SK-N-SH treated with all-trans-retinoic acid at 6 μM for 48 hours (cell line): Measurements from ENCODE around the gene SLC6A18.

Experiments
- ATAC-seq: fragments of 200-7000 bp; cut with Tn5 transposase; 3 replicates; pipeline ENCODE4 v1.9.1; 2020; ENCODE audit warnings: mild to moderate bottlenecking, moderate library complexity
- ARNTL ChIP-seq: fragments of 450-650 bp; formaldehyde crosslinking; IDR thresholded peaks from 2 replicates; pipeline ENCODE4 v1.5.0; 2020; ENCODE audit warnings: low read depth, mild to moderate bottlenecking, moderate library complexity, borderline replicate concordance
- BACH2 ChIP-seq: fragments of 250-450 bp; sonication (Bioruptor Pico); IDR thresholded peaks from 2 replicates; pipeline ENCODE4 v1.9.0; 2021; ENCODE audit warnings: mild to moderate bottlenecking, borderline replicate concordance
- CSDC2 ChIP-seq: fragments of 250-450 bp; sonication (Bioruptor Pico); IDR thresholded peaks from 2 replicates; pipeline ENCODE4 v1.5.0; 2020; ENCODE audit warnings: mild to moderate bottlenecking, moderate library complexity
- ESRRG ChIP-seq: fragments of 250-450 bp; sonication (Bioruptor Pico); IDR thresholded peaks from 2 replicates; pipeline ENCODE4 v1.6.1; 2021; ENCODE audit warnings: mild to moderate bottlenecking
- GLIS3 ChIP-seq: fragments of 250-450 bp; sonication (Bioruptor Pico); IDR thresholded peaks from 2 replicates; pipeline ENCODE4 v1.5.0; 2020; ENCODE audit warnings: mild to moderate bottlenecking, moderate library complexity
- ISL1 ChIP-seq: fragments of 250-450 bp; sonication (Bioruptor Pico); IDR thresholded peaks from 2 replicates; pipeline ENCODE4 v2.1.2; 2022; ENCODE audit warnings: mild to moderate bottlenecking, moderate library complexity
- OSR1 ChIP-seq: fragments of 250-450 bp; sonication (Bioruptor Pico); IDR thresholded peaks from 2 replicates; pipeline ENCODE4 v1.8.0; 2022; ENCODE audit warnings: moderate library complexity, mild to moderate bottlenecking, inconsistent platforms
- PPARA ChIP-seq: fragments of 250-450 bp; sonication (Bioruptor Pico); IDR thresholded peaks from 2 replicates; pipeline ENCODE4 v1.5.0; 2020; ENCODE audit warnings: mild to moderate bottlenecking, borderline replicate concordance
- RARB ChIP-seq: fragments of 250-450 bp; sonication (Bioruptor Pico); IDR thresholded peaks from 2 replicates; pipeline ENCODE4 v1.8.0; 2021; ENCODE audit warnings: mild to moderate bottlenecking, moderate library complexity
- TCF4 ChIP-seq: fragments of 250-450 bp; sonication (Bioruptor Pico); IDR thresholded peaks from 2 replicates; pipeline ENCODE4 v1.8.0; 2021; ENCODE audit warnings: mild to moderate bottlenecking, moderate library complexity, borderline replicate concordance
- TOX ChIP-seq: fragments of 250-450 bp; sonication (Bioruptor Pico); IDR thresholded peaks from 2 replicates; pipeline ENCODE4 v1.8.0; 2021; ENCODE audit warnings: mild to moderate bottlenecking, moderate library complexity, borderline replicate concordance
- ZC3H10 ChIP-seq: fragments of 250-450 bp; sonication (Bioruptor Pico); IDR thresholded peaks from 2 replicates; pipeline ENCODE4 v1.5.1; 2021; ENCODE audit warnings: mild to moderate bottlenecking, moderate library complexity
- ZFP3 ChIP-seq: fragments of 250-450 bp; sonication (Bioruptor Pico); IDR thresholded peaks from 2 replicates; pipeline ENCODE4 v1.5.0; 2020; ENCODE audit warnings: mild to moderate bottlenecking, moderate library complexity
- ZFP30 ChIP-seq: fragments of 450-650 bp; formaldehyde crosslinking; IDR thresholded peaks from 2 replicates; pipeline ENCODE4 v1.5.0; 2022; ENCODE audit warnings: mild to moderate bottlenecking, moderate library complexity
- ZNF565 ChIP-seq: fragments of 450-650 bp; formaldehyde crosslinking; conservative IDR thresholded peaks from 2 replicates; pipeline ENCODE4 v1.5.0; 2020; ENCODE audit warnings: low read depth, mild to moderate bottlenecking, moderate library complexity
- ZNF70 ChIP-seq: fragments of 450-650 bp; formaldehyde crosslinking; IDR thresholded peaks from 2 replicates; pipeline ENCODE4 v1.5.0; 2020; ENCODE audit warnings: mild to moderate bottlenecking, moderate library complexity
- ZNF8 ChIP-seq: fragments of 450-650 bp; formaldehyde crosslinking; IDR thresholded peaks from 2 replicates; pipeline ENCODE4 v1.5.0; 2020; ENCODE audit warnings: mild to moderate bottlenecking, moderate library complexity
- TF ChIP-seq, protein P1 (sequence below): fragments of 250-450 bp; sonication (Bioruptor Pico); IDR thresholded peaks from 2 replicates; pipeline ENCODE4 v1.5.1; 2021; ENCODE audit warnings: mild to moderate bottlenecking, moderate library complexity
- TF ChIP-seq, protein P2 (sequence below): fragments of 250-450 bp; sonication (Bioruptor Pico); IDR thresholded peaks from 2 replicates; pipeline ENCODE4 v1.5.1; 2020; ENCODE audit warnings: low read depth, mild to moderate bottlenecking, moderate library complexity
- TF ChIP-seq, protein P3 (sequence below): fragments of 250-450 bp; sonication (Bioruptor Pico); IDR thresholded peaks from 2 replicates; pipeline ENCODE4 v1.8.0; 2020; ENCODE audit warnings: mild to moderate bottlenecking, moderate library complexity, borderline replicate concordance
- TF ChIP-seq, protein P4 (sequence below): fragments of 250-450 bp; sonication (Bioruptor Pico); IDR thresholded peaks from 2 replicates; pipeline ENCODE4 v1.5.0; 2020; ENCODE audit warnings: mild to moderate bottlenecking, moderate library complexity
- TF ChIP-seq, protein P5 (sequence below): fragments of 250-450 bp; sonication (Bioruptor Pico); IDR thresholded peaks from 2 replicates; pipeline ENCODE4 v1.8.0; 2021; ENCODE audit warnings: low read depth, mild to moderate bottlenecking, moderate library complexity, borderline replicate concordance

Gene SLC6A18

DNA sequence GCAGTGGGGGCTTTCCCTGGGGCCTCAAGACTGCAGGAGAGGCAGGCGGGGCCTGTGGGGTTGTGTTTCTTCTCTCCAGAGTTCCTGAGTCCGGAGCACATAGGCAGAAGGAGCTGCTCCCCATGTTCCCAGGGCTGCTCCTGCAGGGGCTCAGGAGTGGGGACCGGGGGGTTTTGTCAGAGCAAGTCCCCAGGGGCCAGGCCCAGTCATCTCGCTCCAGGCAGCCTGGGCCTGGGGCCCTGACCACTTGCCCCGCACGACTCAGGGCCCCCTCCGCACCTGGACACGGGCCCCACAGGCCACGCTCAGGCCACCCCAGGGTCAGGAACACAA lies 45.8 kb upstream of the SLC6A18 start:
- no peak for ATAC-seq
- TF ChIP-seq, protein P1, sequence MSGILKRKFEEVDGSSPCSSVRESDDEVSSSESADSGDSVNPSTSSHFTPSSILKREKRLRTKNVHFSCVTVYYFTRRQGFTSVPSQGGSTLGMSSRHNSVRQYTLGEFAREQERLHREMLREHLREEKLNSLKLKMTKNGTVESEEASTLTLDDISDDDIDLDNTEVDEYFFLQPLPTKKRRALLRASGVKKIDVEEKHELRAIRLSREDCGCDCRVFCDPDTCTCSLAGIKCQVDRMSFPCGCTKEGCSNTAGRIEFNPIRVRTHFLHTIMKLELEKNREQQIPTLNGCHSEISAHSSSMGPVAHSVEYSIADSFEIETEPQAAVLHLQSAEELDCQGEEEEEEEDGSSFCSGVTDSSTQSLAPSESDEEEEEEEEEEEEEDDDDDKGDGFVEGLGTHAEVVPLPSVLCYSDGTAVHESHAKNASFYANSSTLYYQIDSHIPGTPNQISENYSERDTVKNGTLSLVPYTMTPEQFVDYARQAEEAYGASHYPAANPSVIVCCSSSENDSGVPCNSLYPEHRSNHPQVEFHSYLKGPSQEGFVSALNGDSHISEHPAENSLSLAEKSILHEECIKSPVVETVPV (CRISPR knock-in tag), result no peak
- TF ChIP-seq ZFP30 (CRISPR knock-in tag) (no peak), PPARA (no peak), ZNF565 (no peak), ZNF70 (CRISPR knock-in tag) (no peak), CSDC2 (no peak), TCF4 (CRISPR knock-in tag) (no peak), OSR1 (CRISPR knock-in tag) (no peak), ZFP3 (no peak), ZC3H10 (no peak), GLIS3 (CRISPR knock-in tag) (no peak), ISL1 (CRISPR knock-in tag) (no peak), ESRRG (CRISPR knock-in tag) (no peak), ARNTL (CRISPR knock-in tag) (no peak), RARB (CRISPR knock-in tag) (no peak)
- TF ChIP-seq, protein P2, sequence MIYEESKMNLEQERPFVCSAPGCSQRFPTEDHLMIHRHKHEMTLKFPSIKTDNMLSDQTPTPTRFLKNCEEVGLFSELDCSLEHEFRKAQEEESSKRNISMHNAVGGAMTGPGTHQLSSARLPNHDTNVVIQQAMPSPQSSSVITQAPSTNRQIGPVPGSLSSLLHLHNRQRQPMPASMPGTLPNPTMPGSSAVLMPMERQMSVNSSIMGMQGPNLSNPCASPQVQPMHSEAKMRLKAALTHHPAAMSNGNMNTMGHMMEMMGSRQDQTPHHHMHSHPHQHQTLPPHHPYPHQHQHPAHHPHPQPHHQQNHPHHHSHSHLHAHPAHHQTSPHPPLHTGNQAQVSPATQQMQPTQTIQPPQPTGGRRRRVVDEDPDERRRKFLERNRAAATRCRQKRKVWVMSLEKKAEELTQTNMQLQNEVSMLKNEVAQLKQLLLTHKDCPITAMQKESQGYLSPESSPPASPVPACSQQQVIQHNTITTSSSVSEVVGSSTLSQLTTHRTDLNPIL, result no peak
- TF ChIP-seq, protein P3, sequence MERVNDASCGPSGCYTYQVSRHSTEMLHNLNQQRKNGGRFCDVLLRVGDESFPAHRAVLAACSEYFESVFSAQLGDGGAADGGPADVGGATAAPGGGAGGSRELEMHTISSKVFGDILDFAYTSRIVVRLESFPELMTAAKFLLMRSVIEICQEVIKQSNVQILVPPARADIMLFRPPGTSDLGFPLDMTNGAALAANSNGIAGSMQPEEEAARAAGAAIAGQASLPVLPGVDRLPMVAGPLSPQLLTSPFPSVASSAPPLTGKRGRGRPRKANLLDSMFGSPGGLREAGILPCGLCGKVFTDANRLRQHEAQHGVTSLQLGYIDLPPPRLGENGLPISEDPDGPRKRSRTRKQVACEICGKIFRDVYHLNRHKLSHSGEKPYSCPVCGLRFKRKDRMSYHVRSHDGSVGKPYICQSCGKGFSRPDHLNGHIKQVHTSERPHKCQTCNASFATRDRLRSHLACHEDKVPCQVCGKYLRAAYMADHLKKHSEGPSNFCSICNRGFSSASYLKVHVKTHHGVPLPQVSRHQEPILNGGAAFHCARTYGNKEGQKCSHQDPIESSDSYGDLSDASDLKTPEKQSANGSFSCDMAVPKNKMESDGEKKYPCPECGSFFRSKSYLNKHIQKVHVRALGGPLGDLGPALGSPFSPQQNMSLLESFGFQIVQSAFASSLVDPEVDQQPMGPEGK, result no peak
- TF ChIP-seq, protein P4, sequence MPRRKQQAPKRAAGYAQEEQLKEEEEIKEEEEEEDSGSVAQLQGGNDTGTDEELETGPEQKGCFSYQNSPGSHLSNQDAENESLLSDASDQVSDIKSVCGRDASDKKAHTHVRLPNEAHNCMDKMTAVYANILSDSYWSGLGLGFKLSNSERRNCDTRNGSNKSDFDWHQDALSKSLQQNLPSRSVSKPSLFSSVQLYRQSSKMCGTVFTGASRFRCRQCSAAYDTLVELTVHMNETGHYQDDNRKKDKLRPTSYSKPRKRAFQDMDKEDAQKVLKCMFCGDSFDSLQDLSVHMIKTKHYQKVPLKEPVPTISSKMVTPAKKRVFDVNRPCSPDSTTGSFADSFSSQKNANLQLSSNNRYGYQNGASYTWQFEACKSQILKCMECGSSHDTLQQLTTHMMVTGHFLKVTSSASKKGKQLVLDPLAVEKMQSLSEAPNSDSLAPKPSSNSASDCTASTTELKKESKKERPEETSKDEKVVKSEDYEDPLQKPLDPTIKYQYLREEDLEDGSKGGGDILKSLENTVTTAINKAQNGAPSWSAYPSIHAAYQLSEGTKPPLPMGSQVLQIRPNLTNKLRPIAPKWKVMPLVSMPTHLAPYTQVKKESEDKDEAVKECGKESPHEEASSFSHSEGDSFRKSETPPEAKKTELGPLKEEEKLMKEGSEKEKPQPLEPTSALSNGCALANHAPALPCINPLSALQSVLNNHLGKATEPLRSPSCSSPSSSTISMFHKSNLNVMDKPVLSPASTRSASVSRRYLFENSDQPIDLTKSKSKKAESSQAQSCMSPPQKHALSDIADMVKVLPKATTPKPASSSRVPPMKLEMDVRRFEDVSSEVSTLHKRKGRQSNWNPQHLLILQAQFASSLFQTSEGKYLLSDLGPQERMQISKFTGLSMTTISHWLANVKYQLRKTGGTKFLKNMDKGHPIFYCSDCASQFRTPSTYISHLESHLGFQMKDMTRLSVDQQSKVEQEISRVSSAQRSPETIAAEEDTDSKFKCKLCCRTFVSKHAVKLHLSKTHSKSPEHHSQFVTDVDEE, result no peak
- TF ChIP-seq, protein P5, sequence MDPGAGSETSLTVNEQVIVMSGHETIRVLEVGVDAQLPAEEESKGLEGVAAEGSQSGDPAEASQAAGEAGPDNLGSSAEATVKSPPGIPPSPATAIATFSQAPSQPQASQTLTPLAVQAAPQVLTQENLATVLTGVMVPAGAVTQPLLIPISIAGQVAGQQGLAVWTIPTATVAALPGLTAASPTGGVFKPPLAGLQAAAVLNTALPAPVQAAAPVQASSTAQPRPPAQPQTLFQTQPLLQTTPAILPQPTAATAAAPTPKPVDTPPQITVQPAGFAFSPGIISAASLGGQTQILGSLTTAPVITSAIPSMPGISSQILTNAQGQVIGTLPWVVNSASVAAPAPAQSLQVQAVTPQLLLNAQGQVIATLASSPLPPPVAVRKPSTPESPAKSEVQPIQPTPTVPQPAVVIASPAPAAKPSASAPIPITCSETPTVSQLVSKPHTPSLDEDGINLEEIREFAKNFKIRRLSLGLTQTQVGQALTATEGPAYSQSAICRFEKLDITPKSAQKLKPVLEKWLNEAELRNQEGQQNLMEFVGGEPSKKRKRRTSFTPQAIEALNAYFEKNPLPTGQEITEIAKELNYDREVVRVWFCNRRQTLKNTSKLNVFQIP (CRISPR knock-in tag), result no peak

DNA sequence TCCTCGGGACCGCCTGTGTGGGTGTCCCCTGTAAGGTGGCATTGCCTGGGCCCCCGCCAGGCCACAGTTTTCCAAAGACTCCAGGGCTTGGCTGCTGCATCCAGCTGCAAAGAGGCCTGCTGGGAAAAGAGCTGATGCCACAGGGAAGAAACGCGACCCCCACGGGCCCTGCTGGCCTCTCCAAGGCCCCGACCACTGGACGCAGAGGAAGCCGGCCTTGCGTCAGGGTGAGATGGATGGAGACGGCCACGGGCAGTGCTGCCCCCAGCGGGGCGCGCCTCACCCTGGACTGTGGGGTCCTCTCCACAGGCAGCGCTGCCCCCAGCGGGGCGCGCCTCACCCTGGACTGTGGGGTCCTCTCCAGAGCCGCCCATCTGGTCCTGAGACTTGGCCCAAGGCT lies 45.1 kb upstream of the SLC6A18 start:
- TF ChIP-seq BACH2, result no peak
- no peak for TF ChIP-seq ARNTL (CRISPR knock-in tag)
- TF ChIP-seq PPARA, result no peak
- TF ChIP-seq ISL1 (CRISPR knock-in tag), result no peak
- no peak for TF ChIP-seq ZNF565
- TF ChIP-seq, all 23 proteins: peak for 0
- no peak for ATAC-seq

DNA sequence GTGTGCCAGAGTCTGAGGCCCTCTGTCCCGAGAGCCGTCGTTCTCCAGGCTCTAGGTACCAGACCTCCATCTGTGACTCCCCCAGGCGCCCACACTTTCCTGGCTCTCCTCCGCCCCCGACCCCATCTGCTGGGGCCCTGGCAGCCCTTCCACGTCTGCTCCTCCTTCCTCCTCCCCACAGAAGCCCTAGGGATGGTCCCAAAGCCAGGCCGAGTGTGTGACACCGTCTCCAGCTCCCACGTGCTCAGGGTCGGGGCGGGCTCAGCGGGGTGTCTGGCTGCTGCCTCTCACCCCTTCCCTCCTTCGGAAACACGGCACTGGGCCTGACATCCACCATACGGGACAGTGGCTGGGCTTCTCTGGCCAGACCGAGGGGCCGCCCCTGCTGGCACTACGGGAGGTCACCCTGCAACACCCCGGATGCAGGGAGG lies 44.3 kb upstream of the SLC6A18 start:
- no peak for ATAC-seq
- TF ChIP-seq, protein P1 (CRISPR knock-in tag), result no peak
- TF ChIP-seq ISL1 (CRISPR knock-in tag) (no peak), ARNTL (CRISPR knock-in tag) (no peak), TOX (CRISPR knock-in tag) (no peak), ZNF8 (CRISPR knock-in tag) (no peak), PPARA (no peak), ZFP3 (no peak)
- TF ChIP-seq, protein P2, result no peak
